K562 (cell line): Measurements from ENCODE around the gene TRAPPC5. TPM values are rescaled to one million over a fixed set of nuclear protein-coding genes. Genes with fewer than 3 reads are reported as not detected.

Source experiments
- ATAC-seq: fragments of 200-7000 bp; cut with Tn5 transposase; 3 replicates; pipeline ENCODE4 v1.9.1; 2020; ENCODE audit warnings: moderate library complexity
- Bru-seq: library from RNA; stranded (reverse); fragments of 400-500 nt; gene quantifications from one replicate; lab custom pipeline; 2021; lab: Mats Ljungman, UMichigan
- BruChase-seq, 2 experiments: library from RNA; stranded (reverse); fragments of 400-500 nt; gene quantifications; one replicate each; lab custom pipeline; 2021; lab: Mats Ljungman, UMichigan
- BruUV-seq: library from RNA; stranded (reverse); fragments of 400-500 nt; replicated peaks from 2 replicates; lab custom pipeline; 2021; lab: Mats Ljungman, UMichigan
- CTCF ChIA-PET: fragments of 300-600 bp; formaldehyde crosslinking; extraction: SDS; loops from one replicate; lab custom pipeline; 2021; ENCODE audit warnings: low intra/inter-chr PET ratio; lab: Yijun Ruan, JAX
- POLR2A ChIA-PET: fragments of 300-600, 350-650 bp; sonication (Branson Sonifier 250); formaldehyde crosslinking; extraction: SDS; loops from one replicate; lab custom pipeline; 2021; ENCODE audit warnings: antibody characterized with exemption, inconsistent platforms; lab: Yijun Ruan, JAX
- DNase-seq, 4 experiments: peaks; one replicate each; pipeline versions ENCODE4 v3.0.0 to v3.0.0-alpha.2; 2011 to 2018; ENCODE audit warnings: low spot score in 3 of 4, mixed read lengths in 3 of 4; ENCODE audit errors: extremely low read depth in 1 of 4
- FAIRE-seq: peaks from 2 replicates; lab custom pipeline; 2011; peaks lifted over from hg19 to GRCh38; lab: Jason Lieb, UNC
- H2AFZ ChIP-seq: 2 replicates; pipeline ENCODE4 v1.6.0; 2011; ENCODE audit warnings: low read depth, low read length, control low read depth, inconsistent platforms
- H3K27ac ChIP-seq: fragments of 200-600 bp; 3 replicates; pipeline ENCODE4 v1.8.0; 2011; ENCODE audit warnings: low read depth, mild to moderate bottlenecking, control low read depth, inconsistent platforms, low read length, moderate library complexity, mixed read lengths; ENCODE audit errors: extremely low read depth
- H3K27me3 ChIP-seq, 2 experiments: fragments of 300-600 bp in 1 of 2; 2 replicates in 1 of 2; 3 replicates in 1 of 2; pipeline versions ENCODE4 v1.6.0 to v1.8.0; 2011; ENCODE audit warnings: inconsistent platforms in 2 of 2, low read length in 2 of 2, mild to moderate bottlenecking in 1 of 2, mixed read lengths in 1 of 2, moderate library complexity in 1 of 2; ENCODE audit not compliant: control insufficient read depth in 2 of 2, insufficient read depth in 2 of 2
- H3K36me3 ChIP-seq: fragments of 300-600 bp; 3 replicates; pipeline ENCODE4 v1.8.0; 2011; ENCODE audit warnings: mild to moderate bottlenecking, low read length, inconsistent platforms; ENCODE audit not compliant: control insufficient read depth, insufficient read depth
- H3K4me1 ChIP-seq, 2 experiments: fragments of 200-600 bp in 1 of 2; replicated peaks in 1 of 2; 2 replicates in 1 of 2; 3 replicates in 1 of 2; pipeline versions ENCODE4 v1.5.1 to v1.8.0; 2011; ENCODE audit warnings: inconsistent platforms in 2 of 2, low read length in 2 of 2, mild to moderate bottlenecking in 1 of 2, mixed read lengths in 1 of 2, moderate library complexity in 1 of 2; ENCODE audit not compliant: control insufficient read depth in 2 of 2, insufficient read depth in 2 of 2
- H3K4me2 ChIP-seq: 2 replicates; pipeline ENCODE4 v1.6.1; 2011; ENCODE audit warnings: low read length, control low read depth, inconsistent platforms, mixed read lengths; ENCODE audit not compliant: insufficient read depth
- H3K4me3 ChIP-seq: fragments of 200-600 bp; sonication (generic), shearing (Covaris generic); 2 replicates; pipeline ENCODE4 v1.5.1; 2016; ENCODE audit warnings: control low read depth, inconsistent platforms
- H3K79me2 ChIP-seq: fragments of 200-600 bp; 3 replicates; pipeline ENCODE4 v1.8.0; 2011; ENCODE audit warnings: low read length, inconsistent platforms; ENCODE audit not compliant: control insufficient read depth, insufficient read depth
- H3K9ac ChIP-seq, 2 experiments: 2 replicates each; pipeline versions ENCODE4 v1.6.0 to v1.6.1; 2011; ENCODE audit warnings: low read depth in 2 of 2, low read length in 2 of 2, control low read depth in 1 of 2, inconsistent platforms in 1 of 2, mild to moderate bottlenecking in 1 of 2, mixed read lengths in 1 of 2; ENCODE audit not compliant: insufficient read depth in 1 of 2
- H3K9me1 ChIP-seq: one replicate; pipeline ENCODE4 v1.6.0; 2011; ENCODE audit warnings: inconsistent platforms, mild to moderate bottlenecking, low read length, moderate library complexity; ENCODE audit not compliant: control insufficient read depth, insufficient read depth
- H3K9me3 ChIP-seq: replicated peaks from 2 replicates; pipeline ENCODE4 v1.5.1; 2011; ENCODE audit warnings: low read depth, low read length, inconsistent platforms; ENCODE audit not compliant: control insufficient read depth, insufficient read depth
- H4K20me1 ChIP-seq: replicated peaks from 2 replicates; pipeline ENCODE4 v1.6.1; 2011; ENCODE audit warnings: low read length, inconsistent platforms, mixed read lengths; ENCODE audit not compliant: control insufficient read depth, insufficient read depth
- CBX5 ChIP-seq: IDR thresholded peaks from 2 replicates; pipeline ENCODE4 v1.6.1; 2014; ENCODE audit warnings: low read depth, borderline replicate concordance
- CEBPG ChIP-seq, 3 experiments: fragments of 200-800 bp in 1 of 3; sonication (Bioruptor generic) in 1 of 3; sonication (generic) in 1 of 3; formaldehyde crosslinking in 1 of 3; IDR thresholded peaks in 2 of 3; conservative IDR thresholded peaks in 1 of 3; 2 replicates each; pipeline versions ENCODE4 v1.6.1 to v1.8.0; 2016 to 2022; ENCODE audit warnings: missing compliant biosample characterization in 2 of 3, missing genetic modification characterization in 2 of 3, mild to moderate bottlenecking in 1 of 3, missing genetic modification reagents in 1 of 3
- CHD4 ChIP-seq: fragments of 200-600 bp; sonication (generic); IDR thresholded peaks from 3 replicates; pipeline ENCODE4 v1.6.1; 2012; ENCODE audit warnings: low read depth, mild to moderate bottlenecking, mixed read lengths, low read length, inconsistent platforms; ENCODE audit not compliant: insufficient read depth, insufficient replicate concordance, poor library complexity, severe bottlenecking
- FOXM1 ChIP-seq, 2 experiments: fragments of 450-650 bp in 1 of 2; sonication (generic) in 1 of 2; formaldehyde crosslinking in 1 of 2; IDR thresholded peaks; 2 replicates each; pipeline versions ENCODE4 v1.6.1 to v1.9.0; 2017 to 2022; ENCODE audit warnings: low read depth in 2 of 2, mild to moderate bottlenecking in 2 of 2, missing genetic modification reagents in 1 of 2, moderate library complexity in 1 of 2
- GATAD2B ChIP-seq: fragments of 450-650 bp; IDR thresholded peaks from 2 replicates; pipeline ENCODE4 v1.6.1; 2017; ENCODE audit warnings: mild to moderate bottlenecking, borderline replicate concordance
- GTF2A2 ChIP-seq: IDR thresholded peaks from 2 replicates; pipeline ENCODE4 v1.6.1; 2016; ENCODE audit warnings: mild to moderate bottlenecking, missing genetic modification characterization, missing compliant biosample characterization
- ZBTB9 ChIP-seq: fragments of 450-650 bp; formaldehyde crosslinking; IDR thresholded peaks from 2 replicates; pipeline ENCODE4 v1.4.0; 2020; ENCODE audit warnings: mild to moderate bottlenecking, moderate library complexity
- ZNF586 ChIP-seq: fragments of 450-650 bp; formaldehyde crosslinking; conservative IDR thresholded peaks from 2 replicates; pipeline ENCODE4 v1.4.0; 2020; ENCODE audit warnings: mild to moderate bottlenecking, moderate library complexity
- ZNF695 ChIP-seq: fragments of 450-650 bp; formaldehyde crosslinking; IDR thresholded peaks from 2 replicates; pipeline ENCODE4 v1.4.0; 2020; ENCODE audit warnings: mild to moderate bottlenecking, moderate library complexity
- WGBS: fragments of 100-300 bp; shearing (Covaris generic); methylation state at CpG from one replicate; pipeline ENCODE4 v1.1.6; 2016; ENCODE audit warnings: low coverage, mixed read lengths; ENCODE audit not compliant: insufficient coverage; ENCODE audit errors: missing lambda C conversion rate; 5-methylcytosine and 5-hydroxymethylcytosine counted together
- in situ Hi-C: fragments of 300-500 bp; cut with MboI; formaldehyde crosslinking; loops from 4 replicates; pipeline ENCODE4 v1.15.0; 2018; ENCODE audit warnings: inconsistent platforms, mixed read lengths
- intact Hi-C: fragments of 100-400 bp; cut with micrococcal nuclease; formaldehyde crosslinking; loops from 2 replicates; pipeline ENCODE4 v1.14.2; 2022
- long read RNA-seq, 3 experiments: library from polyadenylated mRNA in 2 of 3; library from RNA in 1 of 3; unstranded in 2 of 3; stranded (forward) in 1 of 3; transcript quantifications; one replicate each; pipeline ENCODE4 v2.0.0, GENCODE V29; 2019 to 2022
- polyA minus RNA-seq, 3 experiments: library from RNA; depleted of rRNA, polyadenylated mRNA; stranded (reverse); fragments of >200 nt; gene quantifications; 2 replicates each; pipeline ENCODE4 v1.2.3, GENCODE V29; 2011
- polyA plus RNA-seq, 8 experiments: library from polyadenylated mRNA; depleted of rRNA in 4 of 8; stranded (reverse) in 5 of 8; unstranded in 3 of 8; fragments of >200 nt; fragmentation: Nextera tagmentation in 2 of 8; fragmentation: Illumina TruSeq in 1 of 8; extraction: Ambion mirVana in 2 of 8; extraction: Trizol in 1 of 8; gene quantifications; 2 replicates each; pipeline versions ENCODE4 v1.2.1 to v1.2.3, GENCODE V29; 2011 to 2014; ENCODE audit warnings: inconsistent platforms in 1 of 8, missing spikeins in 1 of 8
- total RNA-seq, 7 experiments: library from RNA; depleted of rRNA in 6 of 7; stranded (reverse); fragments of >200 nt in 6 of 7; fragmentation: Illumina TruSeq in 2 of 7; extraction: Trizol in 2 of 7; gene quantifications; 2 replicates each; pipeline versions ENCODE4 v1.2.1 to v1.2.3, GENCODE V29; 2011 to 2021; ENCODE audit warnings: low replicate concordance in 1 of 7
- TF ChIP-seq, protein P1 (sequence below), 3 experiments: fragments of 200-800 bp in 1 of 3; sonication (Bioruptor generic) in 1 of 3; sonication (generic) in 1 of 3; formaldehyde crosslinking in 1 of 3; IDR thresholded peaks; 2 replicates each; pipeline versions ENCODE4 v1.6.1 to v1.8.0; 2016 to 2022; ENCODE audit warnings: mild to moderate bottlenecking in 2 of 3, missing compliant biosample characterization in 2 of 3, missing genetic modification characterization in 2 of 3, missing genetic modification reagents in 1 of 3

Gene TRAPPC5
- 2.3 and 11.2 TPM in 2 replicates for total RNA-seq (2011; cell fraction: chromatin; rRNA removed; ENCODE audit: low replicate concordance)
- total RNA-seq (2011; cell fraction: nucleolus; rRNA removed), result 11.8 and 15.7 TPM in 2 replicates
- total RNA-seq (2011; cell fraction: nucleoplasm; rRNA removed), result 8.2 and 13.0 TPM in 2 replicates
- total RNA-seq (2014; rRNA removed) (76.2 and 82.6 TPM in 2 replicates), total RNA-seq (2014; rRNA removed; fragmentation: Illumina TruSeq; extraction: Trizol) (0.99 and 2.7 TPM in 2 replicates), total RNA-seq (2015; rRNA removed; fragmentation: Illumina TruSeq; extraction: Trizol) (40.9 and 42.0 TPM in 2 replicates), total RNA-seq (2021) (76.9 and 81.9 TPM in 2 replicates), polyA plus RNA-seq (2011; rRNA removed) (29.3 and 56.7 TPM in 2 replicates), polyA plus RNA-seq (2014; fragmentation: Illumina TruSeq; extraction: Trizol) (3.9 and 21.4 TPM in 2 replicates), polyA plus RNA-seq (2014; fragmentation: Nextera tagmentation; extraction: Ambion mirVana) (1 to 10 TPM; 2.0 to 4.2 TPM), polyA plus RNA-seq (2014; rRNA removed) (45.2 and 53.1 TPM in 2 replicates), polyA minus RNA-seq (2011; rRNA and poly(A)+ RNA removed) (14.1 and 25.3 TPM in 2 replicates), Bru-seq, nascent RNA (percentile 50 among the genes with signal in this experiment), BruChase-seq, experiment 1, labeled RNA remaining after a 2-hour chase (percentile 50 among the genes with signal in this experiment), BruChase-seq, experiment 2, labeled RNA remaining after a 6-hour chase (percentile 52 among the genes with signal in this experiment)
- polyA plus RNA-seq (2011; cell fraction: cytosol; rRNA removed), result 24.8 and 87.6 TPM in 2 replicates
- polyA plus RNA-seq (2011; cell fraction: nucleus; rRNA removed), result 27.0 and 33.8 TPM in 2 replicates
- 62.7 and 107 TPM in 2 replicates for polyA plus RNA-seq (2012)
- polyA minus RNA-seq (2011; cell fraction: cytosol; rRNA and poly(A)+ RNA removed), result 34.8 and 50.1 TPM in 2 replicates
- polyA minus RNA-seq (2011; cell fraction: nucleus; rRNA and poly(A)+ RNA removed), result 3.0 and 11.8 TPM in 2 replicates
- long read RNA-seq, experiment 1, full-length matches to known transcripts, result 71 of 71 reads
- long read RNA-seq, experiment 1, partial matches to known transcripts, result 0 of 71 reads
- long read RNA-seq, experiment 1, other reads (novel, unspliced or antisense), result 0 of 71 reads
- long read RNA-seq, experiment 2, full-length matches to known transcripts, result 41 of 41 reads
- long read RNA-seq, experiment 2, partial matches to known transcripts, result 0 of 41 reads
- long read RNA-seq, experiment 2, other reads (novel, unspliced or antisense), result 0 of 41 reads
- long read RNA-seq, experiment 3, full-length matches to known transcripts, result 45 of 46 reads
- long read RNA-seq, experiment 3, partial matches to known transcripts, result 0 of 46 reads
- long read RNA-seq, experiment 3, other reads (novel, unspliced or antisense), result 1 of 46 reads

DNA sequence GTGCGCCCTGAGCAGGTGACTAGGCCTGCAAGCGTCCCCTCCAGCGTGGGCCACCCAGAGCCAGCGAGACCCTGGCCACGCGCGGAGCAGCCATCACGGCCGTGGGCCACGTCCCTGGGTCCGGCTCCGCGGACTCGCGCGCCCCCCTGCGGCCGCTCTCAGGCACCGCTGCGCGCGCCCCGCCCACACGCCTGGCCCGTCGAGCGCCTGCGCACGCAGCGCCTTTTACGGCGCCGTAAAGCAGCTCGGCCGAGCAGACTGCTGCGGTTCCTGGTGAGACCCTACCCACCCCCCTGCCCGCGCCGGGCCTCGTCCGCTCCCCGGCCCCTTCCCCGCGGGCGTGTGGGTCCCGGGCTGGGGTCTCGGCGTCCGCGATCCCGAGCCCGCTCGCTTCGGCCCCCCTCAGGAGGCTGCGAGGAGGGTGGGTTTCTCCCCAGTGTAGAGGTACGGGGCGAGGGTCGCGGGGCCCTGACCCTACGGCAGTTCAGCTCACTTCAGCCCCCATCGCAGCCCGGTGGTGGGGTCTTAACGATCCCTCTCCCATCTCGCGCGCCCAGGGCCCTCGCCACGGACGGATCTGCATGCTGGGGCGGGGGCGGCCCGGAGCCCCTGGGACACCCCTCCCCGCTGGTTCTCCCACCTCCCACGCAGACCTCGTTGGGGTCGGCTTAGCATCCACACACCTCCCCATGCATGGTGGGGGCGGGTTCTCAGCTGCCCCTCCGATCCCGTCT is at the start of gene TRAPPC5:
Gene TRAPPC5, plus strand, starts transcription at position 228 of the 734 bp plus-strand sequence. CDS start 1,421 bp downstream, outside the sequence.
- Histone ChIP-seq H3K27me3 (0 out of 5 replicates have a peak, but pooled peaks cover 0 to 8% of the 10 kb centered on the region in 2 experiments), H4K20me1 (no peaks in the 10 kb centered on the region), H3K36me3 (peaks cover 10% of the 10 kb centered on the region; the same call in 2 of the 3 replicates), H2AFZ (peak within 1 kb of the TSS; percentile 87), H3K79me2 (peaks cover 15% of the 10 kb centered on the region; the same call in 2 of the 3 replicates), H3K9ac (peak within 1 kb of the TSS; percentile 86 to 95), H3K4me3 (peak within 1 kb of the TSS; percentile 95), H3K9me3 (no peaks in the 10 kb centered on the region), H3K27ac (peak within 1 kb of the TSS; percentile 79), H3K4me2 (peak within 1 kb of the TSS; percentile 87), H3K4me1 (peaks cover 10 to 26% of the 10 kb centered on the region in 2 experiments; a peak in 4 of 5 replicates), H3K9me1 (peaks cover 3% of the 10 kb centered on the region)
- 2% methylated on average over 30 of the region's 79 CpGs for WGBS
- intact Hi-C loops, result loop anchor here (2.0 to 10.0 kb wide), 4 partner anchors 28 to 326 kb away; no protein-coding TSS in a partner anchor
- ATAC-seq (peak; percentile 86), DNase-seq (peak; percentile 89 to 96 (median 94)), FAIRE-seq (no peak)
- in situ Hi-C loops, result loop anchor here (5.0 to 10.0 kb wide), 2 partner anchors 113 to 326 kb away; no protein-coding TSS in a partner anchor
- ChIA-PET POLR2A (interaction anchor here (0.6 to 1.1 kb wide), 4 partner anchors 12 to 326 kb away, joined by 3 read pairs; no protein-coding TSS in a partner anchor), CTCF (interaction anchor here (0.5 to 2.6 kb wide), 5 partner anchors 113 to 337 kb away, joined by 3 to 28 read pairs (median 3); no protein-coding TSS in a partner anchor)
- BruUV-seq, result no TSS peak
- TF ChIP-seq GTF2A2 (tag) (no peak), ZNF586 (CRISPR knock-in tag) (no peak), CBX5 (no peak), GATAD2B (peak; percentile 95), CHD4 (no peak), ZNF695 (CRISPR knock-in tag) (no peak), ZBTB9 (CRISPR knock-in tag) (peak; percentile 92), FOXM1 (IDR thresholded peaks at IDR 0.05; ENCODE audit: low read depth) (no peak), FOXM1 (CRISPR knock-in tag; IDR thresholded peaks at IDR 0.05; ENCODE audit: low read depth) (no peak), CEBPG (CRISPR knock-in tag; IDR thresholded peaks at IDR 0.05) (no peak), CEBPG (tag; conservative IDR thresholded peaks at IDR 0.05 in 1 of 2, IDR thresholded peaks at IDR 0.05 in 1 of 2) (no peak)
- TF ChIP-seq, protein P1, sequence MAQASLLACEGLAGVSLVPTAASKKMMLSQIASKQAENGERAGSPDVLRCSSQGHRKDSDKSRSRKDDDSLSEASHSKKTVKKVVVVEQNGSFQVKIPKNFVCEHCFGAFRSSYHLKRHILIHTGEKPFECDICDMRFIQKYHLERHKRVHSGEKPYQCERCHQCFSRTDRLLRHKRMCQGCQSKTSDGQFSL (CRISPR knock-in tag; IDR thresholded peaks at IDR 0.05), result no peak
- TF ChIP-seq, protein P1 (tag; IDR thresholded peaks at IDR 0.05), result no peak
